Prostate gland (tissue), 2 donors: ENCODE results near the gene PET117.

ENCODE experiments used
- POLR2A ChIP-seq: fragments of 450-650 bp; IDR thresholded peaks from one replicate; pipeline ENCODE4 v1.6.1; 2016; ENCODE audit warnings: antibody characterized with exemption, mild to moderate bottlenecking
- TF ChIP-seq, protein P1 (sequence below), 4 experiments: fragments of 200-600 bp in 2 of 4; fragments of 450-650 bp in 2 of 4; sonication (generic) in 2 of 4; IDR thresholded peaks; 1 replicate in 3 of 4; 2 replicates in 1 of 4; pipeline ENCODE4 v1.5.1; 2016 to 2019; ENCODE audit warnings: antibody characterized with exemption in 4 of 4, mild to moderate bottlenecking in 2 of 4, moderate library complexity in 2 of 4

DNA sequence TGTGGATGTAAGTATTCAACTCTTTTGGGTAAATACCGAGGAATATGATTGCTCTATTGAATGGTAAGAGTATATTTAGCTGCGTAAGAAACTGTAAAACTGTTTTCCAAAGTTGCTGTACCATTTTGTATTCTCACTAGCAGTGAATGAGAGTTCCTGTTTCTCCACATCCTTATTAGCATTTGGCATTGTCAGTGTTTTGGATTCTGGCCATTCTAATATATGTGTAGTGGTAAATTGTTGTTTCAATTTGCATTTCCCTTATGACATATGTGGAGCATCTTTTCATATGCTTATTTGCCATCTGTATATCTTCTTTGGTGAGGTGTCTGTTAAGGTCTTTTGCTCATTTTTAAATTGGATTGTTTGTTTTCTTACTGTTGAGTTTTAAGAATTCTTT lies 29.3 kb upstream of the PET117 start:
- TF ChIP-seq POLR2A = no peak
- TF ChIP-seq, protein P1, sequence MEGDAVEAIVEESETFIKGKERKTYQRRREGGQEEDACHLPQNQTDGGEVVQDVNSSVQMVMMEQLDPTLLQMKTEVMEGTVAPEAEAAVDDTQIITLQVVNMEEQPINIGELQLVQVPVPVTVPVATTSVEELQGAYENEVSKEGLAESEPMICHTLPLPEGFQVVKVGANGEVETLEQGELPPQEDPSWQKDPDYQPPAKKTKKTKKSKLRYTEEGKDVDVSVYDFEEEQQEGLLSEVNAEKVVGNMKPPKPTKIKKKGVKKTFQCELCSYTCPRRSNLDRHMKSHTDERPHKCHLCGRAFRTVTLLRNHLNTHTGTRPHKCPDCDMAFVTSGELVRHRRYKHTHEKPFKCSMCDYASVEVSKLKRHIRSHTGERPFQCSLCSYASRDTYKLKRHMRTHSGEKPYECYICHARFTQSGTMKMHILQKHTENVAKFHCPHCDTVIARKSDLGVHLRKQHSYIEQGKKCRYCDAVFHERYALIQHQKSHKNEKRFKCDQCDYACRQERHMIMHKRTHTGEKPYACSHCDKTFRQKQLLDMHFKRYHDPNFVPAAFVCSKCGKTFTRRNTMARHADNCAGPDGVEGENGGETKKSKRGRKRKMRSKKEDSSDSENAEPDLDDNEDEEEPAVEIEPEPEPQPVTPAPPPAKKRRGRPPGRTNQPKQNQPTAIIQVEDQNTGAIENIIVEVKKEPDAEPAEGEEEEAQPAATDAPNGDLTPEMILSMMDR (IDR thresholded peaks at IDR 0.05) = no peak
